Right ventricle myocardium superior (tissue), 1 donor: ENCODE measurements around the gene GALNT11. TPM values are rescaled to one million over a fixed set of nuclear protein-coding genes. Genes with fewer than 3 reads are reported as not detected.

Experiments
- ATAC-seq: fragments of 200-7000 bp; cut with Tn5 transposase; one replicate; pipeline ENCODE4 v1.9.1; 2020; ENCODE audit warnings: mild to moderate bottlenecking; ENCODE audit not compliant: poor library complexity
- DNase-seq: peaks from one replicate; pipeline ENCODE4 v3.0.0-alpha.2; 2020
- intact Hi-C: fragments of 100-400 bp; cut with DNase I; formaldehyde crosslinking; loops from one replicate; pipeline ENCODE4 v1.11.2; 2022
- total RNA-seq: library from RNA; stranded (reverse); fragmentation: NEBNext Ultra II Directional; extraction: Animal tissue kit (Norgen Biotek cat#: 25700); gene quantifications from one replicate; pipeline ENCODE4 v1.2.1, GENCODE V29; 2021
- donor health status: DM: no; HTN: yes; CAD: no; lungs with severe emphysema.

GALNT11 gene
- total RNA-seq, 1 donor from 2014 or later: 19.7 TPM

DNA sequence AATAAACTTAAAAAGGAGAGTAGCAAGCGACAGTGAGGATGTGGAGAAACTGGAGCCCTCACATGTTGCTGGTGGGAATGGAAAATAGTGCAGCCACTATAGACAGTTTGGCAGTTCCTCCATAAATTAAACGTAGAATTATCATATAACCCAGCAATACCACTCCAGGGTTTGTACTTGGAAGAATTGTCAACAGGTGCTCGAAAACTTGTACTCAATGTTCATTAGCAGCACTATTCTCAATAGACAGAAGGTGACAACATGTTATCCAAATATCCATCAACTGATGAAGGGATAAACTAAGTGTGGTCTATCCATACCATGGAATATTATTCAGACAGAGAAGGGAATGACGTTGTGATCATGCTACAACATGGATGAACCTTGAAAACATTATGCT is 71.9 kb downstream of the GALNT11 start:
- ATAC-seq: no peak
- DNase-seq: no peak
- intact Hi-C loops: no loop called here

DNA sequence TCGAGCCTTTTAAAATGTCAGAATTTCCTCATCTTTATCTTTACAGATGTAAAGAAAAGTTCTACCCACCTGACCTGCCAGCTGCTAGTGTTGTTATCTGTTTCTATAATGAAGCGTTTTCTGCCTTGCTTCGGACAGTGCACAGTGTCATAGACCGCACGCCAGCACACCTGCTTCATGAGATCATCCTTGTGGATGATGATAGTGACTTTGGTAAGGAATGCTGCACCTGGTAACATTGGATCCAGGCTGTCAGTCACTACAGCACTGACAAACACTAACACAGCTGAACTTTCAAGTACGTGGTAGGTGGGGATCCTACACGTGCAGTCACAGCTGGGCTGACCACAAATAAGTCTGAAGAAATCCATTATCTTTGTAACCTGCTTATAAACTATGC is 77.6 kb downstream of the GALNT11 start:
- DNase-seq: no peak
- intact Hi-C loops: no loop called here
- ATAC-seq: no peak

DNA sequence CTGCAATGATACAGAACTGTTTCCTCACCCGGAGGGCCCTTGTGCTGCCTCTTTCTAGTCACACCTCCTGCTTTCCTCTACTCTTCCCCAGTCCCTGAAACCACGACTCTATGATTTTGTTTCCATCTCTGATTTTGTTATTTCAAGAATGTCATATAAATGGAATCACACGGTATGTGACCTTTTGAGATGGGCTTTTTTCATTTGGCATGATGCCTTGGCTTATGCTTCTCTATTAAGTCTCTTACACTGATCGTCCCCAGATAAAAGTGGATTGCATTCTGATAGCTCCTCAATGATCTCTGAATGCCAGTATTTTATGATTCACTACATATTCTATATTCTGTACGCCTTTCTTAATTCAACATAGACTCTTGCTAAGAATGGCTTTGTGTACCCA is 78.2 kb downstream of the GALNT11 start:
- DNase-seq (no peak), ATAC-seq (no peak)
- intact Hi-C loops: no loop called here

DNA sequence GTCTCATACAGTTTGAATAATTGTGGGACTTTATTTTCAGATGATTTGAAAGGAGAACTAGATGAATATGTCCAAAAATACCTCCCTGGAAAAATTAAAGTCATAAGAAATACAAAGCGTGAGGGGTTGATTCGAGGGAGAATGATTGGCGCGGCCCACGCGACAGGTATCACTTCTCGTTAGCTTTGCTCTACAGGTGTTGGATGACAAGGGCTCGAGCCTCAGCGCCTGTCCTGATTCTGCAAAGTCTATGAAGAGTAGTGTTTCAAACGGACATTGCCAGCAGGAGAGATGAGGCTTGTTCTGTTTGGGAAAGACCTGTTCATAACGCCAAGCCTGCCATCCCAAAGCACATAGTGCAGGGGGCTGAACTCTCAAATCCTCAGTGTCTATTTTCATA is 79.7 kb downstream of the GALNT11 start:
- no peak for DNase-seq
- ATAC-seq: no peak
- intact Hi-C loops: no loop called here

DNA sequence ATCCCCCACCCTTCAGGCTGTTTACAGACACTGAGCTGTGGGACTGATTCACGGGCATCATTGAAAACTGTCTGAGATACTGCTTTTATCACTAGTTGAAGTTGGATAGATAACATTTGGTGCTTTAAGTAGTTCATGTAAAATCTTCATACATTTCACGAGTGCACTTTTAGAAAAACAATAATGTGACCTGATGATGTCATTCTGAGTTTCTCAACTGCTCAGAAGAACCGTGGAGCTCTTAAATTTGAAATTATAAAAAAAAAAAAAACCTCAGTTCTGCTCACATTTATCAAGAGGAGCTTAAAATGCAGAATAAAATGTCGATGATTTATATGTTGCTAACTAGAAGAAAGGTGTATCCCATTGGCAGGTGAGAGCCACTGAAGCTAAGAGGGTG is 81.5 kb downstream of the GALNT11 start:
- intact Hi-C loops: no loop called here
- ATAC-seq: no peak
- DNase-seq: no peak

DNA sequence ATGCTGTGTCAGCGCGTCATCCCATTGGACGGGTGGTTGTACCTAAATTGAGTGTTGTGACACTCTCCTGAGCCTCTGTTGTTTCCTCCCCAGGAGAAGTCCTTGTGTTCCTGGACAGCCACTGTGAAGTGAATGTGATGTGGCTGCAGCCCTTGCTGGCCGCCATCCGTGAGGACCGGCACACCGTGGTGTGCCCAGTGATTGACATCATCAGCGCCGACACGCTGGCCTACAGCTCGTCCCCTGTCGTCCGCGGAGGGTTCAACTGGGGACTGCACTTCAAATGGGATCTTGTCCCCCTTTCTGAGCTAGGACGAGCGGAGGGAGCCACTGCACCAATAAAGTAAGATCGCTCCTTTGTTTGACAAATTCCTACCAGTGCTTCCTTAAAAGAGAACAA is 82.5 kb downstream of the GALNT11 start:
- ATAC-seq (peak; percentile 21), DNase-seq (no peak)
- intact Hi-C loops: no loop called here

DNA sequence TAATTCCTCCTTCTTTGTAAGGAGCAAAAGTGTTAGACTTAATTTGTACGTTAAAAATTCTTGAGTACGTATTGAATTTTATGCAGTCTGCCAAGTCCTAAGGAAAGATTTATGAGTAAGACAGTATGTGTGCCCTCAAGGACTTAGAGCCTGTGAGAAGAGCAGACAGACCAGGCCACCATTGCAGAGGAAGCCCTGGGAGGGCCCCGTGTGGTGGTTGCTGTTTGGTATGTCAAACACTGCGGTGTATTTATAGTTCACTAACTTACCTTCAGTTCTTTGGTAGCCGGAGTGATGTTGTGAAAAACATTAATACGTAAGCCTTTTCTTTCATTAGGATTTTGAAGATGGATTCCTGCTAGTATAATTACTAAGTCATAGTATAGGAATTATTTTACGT is 82.9 kb downstream of the GALNT11 start:
- no peak for DNase-seq
- ATAC-seq: peak; percentile 88
- intact Hi-C loops: no loop called here

DNA sequence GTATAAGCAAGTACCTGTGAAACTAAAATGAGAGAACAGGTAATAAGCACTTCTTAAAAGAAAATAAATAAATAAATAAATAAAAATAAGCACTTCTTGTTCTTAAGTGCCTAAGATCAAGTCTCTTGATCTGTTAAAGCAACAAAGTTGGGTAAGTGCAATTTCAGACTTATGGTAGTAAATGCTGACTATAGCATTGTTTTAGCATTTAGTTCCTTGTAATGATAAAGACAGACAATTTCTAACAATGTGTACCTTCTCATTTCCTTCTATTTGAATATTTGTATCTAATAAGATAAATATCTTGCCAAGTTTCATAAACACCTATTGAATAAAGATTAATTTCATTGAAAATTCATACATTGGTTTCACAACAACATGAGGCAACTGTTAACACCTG is 87.4 kb downstream of the GALNT11 start:
- DNase-seq (no peak), ATAC-seq (no peak)
- intact Hi-C loops: no loop called here

DNA sequence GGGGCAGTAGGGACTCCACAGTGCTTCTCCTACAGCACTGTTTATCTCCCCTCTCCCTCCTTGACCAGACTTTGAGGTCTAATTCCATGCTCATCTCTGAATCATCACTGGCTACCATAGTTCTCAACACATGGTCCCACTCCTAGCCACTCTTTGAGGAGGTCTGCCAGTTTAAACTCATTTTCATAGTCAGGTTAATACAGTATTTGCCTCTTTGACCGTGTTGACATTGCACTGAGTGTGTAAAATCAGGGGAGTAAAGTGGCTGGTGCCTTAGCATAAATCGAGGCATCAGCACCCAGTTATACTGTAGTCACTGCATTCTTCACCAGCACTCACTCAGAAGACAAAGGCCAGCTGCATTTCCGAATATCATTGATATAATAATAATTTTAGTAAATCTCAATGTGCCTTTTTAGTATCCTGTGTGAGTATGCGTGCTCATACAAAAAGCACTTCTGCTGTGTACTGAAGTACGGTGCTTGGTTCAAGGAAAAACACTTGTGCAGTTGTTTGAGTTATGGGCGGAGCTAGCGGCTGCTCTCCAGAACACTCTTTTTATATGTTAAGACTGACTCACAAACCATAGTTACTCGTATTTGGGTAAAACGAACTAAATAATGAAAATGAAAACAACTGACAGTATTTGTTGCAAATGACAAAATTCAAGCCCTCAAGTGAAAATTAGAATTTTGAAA is 89.7 kb downstream of the GALNT11 start:
- no peak for DNase-seq
- no peak for ATAC-seq

DNA sequence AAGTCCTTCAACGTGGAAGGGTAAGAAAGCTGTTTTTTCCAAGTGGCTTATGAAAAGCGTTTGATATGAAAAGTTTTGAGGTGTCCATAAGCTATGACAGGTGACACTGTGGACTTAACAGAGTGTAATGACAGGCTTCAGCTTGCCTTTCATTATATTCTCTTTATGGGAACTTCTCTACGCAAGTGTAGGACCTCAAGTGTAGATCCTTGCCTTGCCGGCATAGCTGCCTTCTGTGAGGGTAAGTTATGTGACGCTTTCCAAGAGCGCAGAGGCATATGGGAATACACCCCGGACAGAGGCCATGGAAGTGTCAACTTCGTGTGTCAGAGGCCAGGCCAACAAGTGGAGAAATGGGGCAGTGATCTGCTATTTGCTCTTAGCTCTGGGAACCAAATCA is 91.9 kb downstream of the GALNT11 start:
- no peak for DNase-seq
- ATAC-seq: no peak
- intact Hi-C loops: no loop called here

More for the DNA sequence above, 89.7 kb downstream of the GALNT11 start:
- intact Hi-C loops: no loop called here

DNA sequence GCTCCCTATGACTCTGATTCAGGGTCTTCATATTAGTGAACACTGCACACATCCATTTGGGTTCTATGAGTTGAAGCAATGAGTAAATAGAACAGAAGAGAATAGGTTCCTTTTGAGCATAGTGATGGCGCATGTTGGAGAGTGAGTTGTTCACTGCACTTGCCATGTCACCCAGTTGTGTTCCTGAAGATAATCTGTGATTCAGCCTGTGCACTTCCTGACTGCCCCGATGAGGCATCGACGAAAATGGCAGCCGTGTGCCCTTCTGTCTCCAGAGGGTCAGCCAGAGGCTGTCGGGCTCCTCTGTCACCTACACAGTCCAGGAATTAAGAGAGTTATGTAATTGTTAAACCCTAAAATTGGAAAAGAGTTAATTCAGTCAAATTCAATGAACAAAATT is 94.7 kb downstream of the GALNT11 start:
- intact Hi-C loops: no loop called here
- ATAC-seq: no peak

DNA sequence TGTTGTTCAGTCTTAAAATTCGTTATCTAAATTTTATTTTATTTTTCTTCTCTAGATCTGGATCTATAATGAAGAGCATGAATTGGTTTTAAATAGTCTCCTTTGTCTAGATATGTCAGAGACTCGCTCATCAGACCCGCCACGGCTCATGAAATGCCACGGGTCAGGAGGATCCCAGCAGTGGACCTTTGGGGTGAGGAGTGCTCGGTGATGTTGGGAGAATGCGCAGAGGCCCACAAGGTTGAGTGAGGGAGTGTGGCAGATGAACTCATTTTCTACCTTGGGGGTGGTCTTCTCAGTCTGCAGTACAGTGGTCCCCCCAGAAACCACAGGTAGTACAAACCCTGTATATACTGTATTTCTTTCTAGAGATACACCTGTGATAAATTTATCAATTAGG is 95.3 kb downstream of the GALNT11 start:
- DNase-seq: no peak
- intact Hi-C loops: no loop called here
- ATAC-seq: no peak

More for the DNA sequence above, 94.7 kb downstream of the GALNT11 start:
- no peak for DNase-seq

DNA sequence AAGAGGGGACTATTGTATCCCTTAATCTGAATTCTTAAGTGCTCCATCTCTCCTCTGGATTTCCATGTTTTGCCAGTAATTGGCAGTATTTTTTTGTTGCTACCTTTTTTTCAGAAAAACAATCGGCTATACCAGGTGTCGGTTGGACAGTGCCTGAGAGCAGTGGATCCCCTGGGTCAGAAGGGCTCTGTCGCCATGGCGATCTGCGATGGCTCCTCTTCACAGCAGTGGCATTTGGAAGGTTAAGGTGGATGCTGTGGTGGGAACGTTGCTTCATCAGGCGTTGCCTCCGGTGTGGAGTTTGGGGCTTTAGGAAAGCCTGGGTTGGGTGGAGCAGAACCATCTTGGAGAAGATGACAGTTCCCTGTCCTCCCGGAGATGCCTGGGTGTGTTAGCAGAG is 96.0 kb downstream of the GALNT11 start:
- intact Hi-C loops: no loop called here
- ATAC-seq (no peak), DNase-seq (no peak)

DNA sequence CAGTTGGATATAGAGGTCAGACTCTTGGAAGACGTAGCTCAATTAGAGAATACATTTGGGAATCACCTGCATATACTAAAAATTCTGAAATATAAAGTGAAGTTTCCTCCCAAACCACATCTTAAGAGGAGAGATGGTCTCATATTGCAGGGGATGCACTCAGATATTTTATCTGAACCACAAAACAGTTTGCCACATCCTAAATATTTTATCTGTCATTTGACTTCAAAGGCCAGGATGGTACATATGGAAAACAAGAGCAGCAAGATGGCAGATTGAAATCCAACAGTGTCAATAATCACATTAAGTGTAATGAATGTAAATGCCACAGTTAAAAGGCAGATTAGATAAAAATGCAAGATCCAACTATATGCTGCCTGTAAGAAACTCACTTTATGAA is 97.1 kb downstream of the GALNT11 start:
- DNase-seq (no peak), ATAC-seq (no peak)
- intact Hi-C loops: no loop called here

DNA sequence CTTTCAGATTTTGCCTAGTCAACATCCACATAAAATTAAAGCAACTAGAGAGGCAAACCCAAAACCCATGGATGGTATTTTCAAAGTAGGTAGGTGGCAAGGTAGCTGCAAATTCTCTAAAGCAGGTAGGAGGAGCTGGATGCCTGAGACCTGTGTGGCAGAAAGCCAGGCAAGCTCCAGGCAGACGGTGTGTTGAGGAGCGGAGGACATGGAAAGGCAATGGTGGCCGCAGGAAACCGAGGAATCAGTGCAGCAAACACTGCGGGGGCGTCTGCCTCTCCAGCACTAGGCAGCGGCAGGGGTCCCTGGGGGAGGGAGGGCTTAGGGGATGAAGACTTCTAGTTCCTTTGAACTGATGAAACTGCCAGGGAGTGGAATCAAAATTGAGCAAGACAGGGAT is 101.3 kb downstream of the GALNT11 start:
- DNase-seq (no peak), ATAC-seq (no peak)
- intact Hi-C loops: no loop called here

DNA sequence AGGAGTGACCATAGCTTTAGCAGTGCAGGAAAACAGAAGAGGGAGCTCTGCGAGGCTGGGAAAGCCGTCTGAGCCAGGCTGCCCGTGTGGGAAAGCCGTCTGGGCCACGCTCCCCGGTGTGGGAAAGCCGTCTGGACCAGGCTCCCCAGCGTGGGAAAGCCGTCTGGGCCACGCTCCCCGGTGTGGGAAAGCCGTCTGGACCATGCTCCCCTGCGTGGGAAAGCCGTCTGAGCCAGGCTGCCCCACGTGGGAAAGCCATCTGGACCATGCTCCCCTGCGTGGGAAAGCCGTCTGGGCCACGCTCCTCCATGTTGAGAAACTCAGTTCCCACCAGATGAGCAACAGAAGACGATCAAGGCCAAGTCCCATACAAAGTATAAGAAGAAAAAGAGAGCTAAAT is 101.8 kb downstream of the GALNT11 start:
- DNase-seq: no peak
- ATAC-seq: no peak
- intact Hi-C loops: no loop called here

DNA sequence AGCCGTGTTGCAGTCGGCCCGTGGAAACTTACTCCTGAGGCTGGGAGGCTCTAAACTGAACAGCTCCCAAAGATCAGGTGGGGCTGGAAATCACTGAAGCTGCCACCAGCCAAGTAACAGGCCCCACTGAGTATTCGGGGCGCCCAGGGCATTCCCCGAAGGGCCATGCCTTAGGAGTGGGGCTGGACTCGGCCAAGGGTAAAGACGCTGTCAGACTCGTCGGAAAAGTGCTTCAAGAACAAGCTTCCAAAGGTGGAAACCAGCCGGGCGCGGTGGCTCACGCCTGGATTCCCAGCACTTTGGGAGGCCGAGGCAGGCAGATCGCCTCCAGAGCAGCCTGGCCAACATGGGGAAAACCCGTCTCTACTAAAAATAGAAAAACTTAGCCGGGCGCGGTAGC is 102.8 kb downstream of the GALNT11 start:
- intact Hi-C loops: no loop called here
- no peak for DNase-seq
- no peak for ATAC-seq

DNA sequence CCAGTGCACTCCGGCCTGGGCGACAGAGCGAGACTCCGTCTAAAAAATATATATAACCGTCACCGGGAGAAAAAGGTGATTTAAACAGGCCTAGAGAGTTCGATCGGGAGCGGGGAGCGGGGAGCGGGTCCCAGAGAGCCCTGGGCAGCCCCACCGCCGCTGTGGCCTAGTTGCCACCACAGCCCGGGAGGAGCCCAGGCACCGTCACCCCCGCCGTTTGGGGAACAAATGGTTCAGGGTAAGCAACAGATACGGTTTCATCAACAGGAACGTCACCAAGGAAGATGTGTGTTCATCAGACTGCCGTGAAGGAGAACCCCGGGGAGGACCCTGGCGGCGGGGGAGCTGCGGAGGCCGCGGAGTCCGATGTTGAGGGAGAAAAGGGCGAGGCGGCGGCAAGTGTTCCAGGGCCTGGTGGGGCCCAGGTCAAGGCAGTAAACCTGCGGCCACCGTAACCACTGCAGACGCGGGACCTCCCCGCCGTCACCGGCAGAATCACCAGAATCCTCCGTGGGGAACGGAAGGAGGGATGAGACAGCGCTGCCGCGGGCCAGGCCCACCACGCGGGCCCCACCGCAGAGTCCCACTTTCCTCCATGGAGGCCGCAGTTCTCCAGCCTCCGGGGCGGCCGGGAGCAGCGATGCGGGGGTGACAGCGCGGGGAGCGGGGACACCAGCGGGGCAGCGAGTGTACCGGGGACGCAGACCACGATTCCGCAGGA is 103.4 kb downstream of the GALNT11 start:
- DNase-seq (no peak), ATAC-seq (no peak)
- intact Hi-C loops: no loop called here

DNA sequence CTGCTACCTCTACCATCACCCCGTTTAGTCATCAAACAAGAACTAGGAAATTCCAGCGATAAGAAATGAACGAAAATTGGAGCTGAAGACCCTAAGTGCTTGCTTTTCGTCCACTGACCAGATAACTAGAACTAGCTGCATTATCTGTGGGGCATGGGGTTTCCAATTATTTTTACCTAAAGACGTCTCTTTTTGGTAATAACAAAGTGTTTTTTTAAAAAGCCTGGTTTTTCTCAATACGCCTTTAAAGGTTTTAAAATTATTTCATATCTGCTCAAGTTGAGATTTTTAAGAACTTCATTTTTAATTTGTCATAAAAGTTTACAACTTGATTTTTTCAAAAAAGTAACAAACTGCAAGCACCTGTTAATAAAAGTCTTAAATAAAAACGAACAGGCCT is 104.2 kb downstream of the GALNT11 start:
- intact Hi-C loops: no loop called here
- DNase-seq: no peak
- no peak for ATAC-seq

DNA sequence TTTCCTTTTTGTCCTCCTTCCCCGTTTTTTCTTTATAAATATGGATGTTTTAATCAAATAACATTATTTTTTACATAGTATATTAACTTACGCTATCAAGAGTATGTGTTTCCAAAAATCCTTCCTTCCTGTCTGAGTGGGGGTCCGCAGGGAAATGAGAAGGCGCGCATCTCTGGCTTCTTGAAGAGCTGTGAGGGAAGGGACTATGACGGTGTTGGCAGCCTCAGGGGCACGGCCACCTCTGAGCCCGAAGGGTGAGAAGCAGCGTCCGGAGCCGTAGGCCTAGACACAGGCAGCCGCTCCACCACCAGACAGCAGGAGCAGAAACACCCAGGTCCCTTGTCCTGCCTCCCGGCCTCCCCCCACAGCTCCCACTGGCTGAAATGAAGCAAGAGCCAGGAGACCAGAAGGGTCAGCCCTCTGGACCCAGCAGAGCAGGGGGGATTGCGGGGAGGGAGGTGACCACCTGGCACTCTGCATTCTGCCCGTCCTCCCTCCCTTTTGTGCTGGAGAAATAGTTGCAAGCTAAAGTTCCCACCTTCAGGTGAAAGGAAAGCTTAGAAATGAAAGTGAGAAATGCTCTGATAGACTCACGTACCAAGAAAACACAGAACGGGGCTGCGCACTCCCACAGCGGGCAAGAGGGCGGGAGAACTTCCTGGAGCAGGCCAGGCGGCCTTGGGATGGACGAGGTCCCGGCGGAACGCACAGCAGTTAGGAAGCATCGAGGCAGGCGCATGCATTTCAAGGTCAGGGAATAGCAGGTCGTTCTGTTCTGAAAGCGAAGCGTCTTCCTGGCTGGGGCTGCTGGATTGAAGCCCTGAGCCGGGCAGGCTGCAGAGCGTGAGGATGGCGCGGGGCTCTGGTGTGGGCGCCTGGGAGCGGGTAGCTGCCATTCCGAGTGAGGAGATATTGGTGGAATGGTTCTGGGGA is 105.5 kb downstream of the GALNT11 start:
- ATAC-seq (no peak), DNase-seq (no peak)
- intact Hi-C loops: no loop called here
